Gastrocnemius medialis (tissue), 4 donors: ENCODE data around the gene SCNN1A.

Experiments used
- POLR2A ChIP-seq, 2 donors: fragments of 450-650 bp; IDR thresholded peaks; one replicate each; pipeline ENCODE4 v1.6.1; 2017; ENCODE audit warnings: antibody characterized with exemption in 2 of 2, mild to moderate bottlenecking in 2 of 2, moderate library complexity in 2 of 2
- TF ChIP-seq, protein P1 (sequence below), 5 experiments: fragments of 450-650 bp in 3 of 5; fragments of 200-600 bp in 2 of 5; sonication (generic) in 2 of 5; IDR thresholded peaks in 4 of 5; conservative IDR thresholded peaks in 1 of 5; 1 replicate in 4 of 5; 2 replicates in 1 of 5; pipeline ENCODE4 v1.5.1; 2016 to 2019; ENCODE audit warnings: antibody characterized with exemption in 5 of 5, mild to moderate bottlenecking in 3 of 5, moderate library complexity in 3 of 5

DNA sequence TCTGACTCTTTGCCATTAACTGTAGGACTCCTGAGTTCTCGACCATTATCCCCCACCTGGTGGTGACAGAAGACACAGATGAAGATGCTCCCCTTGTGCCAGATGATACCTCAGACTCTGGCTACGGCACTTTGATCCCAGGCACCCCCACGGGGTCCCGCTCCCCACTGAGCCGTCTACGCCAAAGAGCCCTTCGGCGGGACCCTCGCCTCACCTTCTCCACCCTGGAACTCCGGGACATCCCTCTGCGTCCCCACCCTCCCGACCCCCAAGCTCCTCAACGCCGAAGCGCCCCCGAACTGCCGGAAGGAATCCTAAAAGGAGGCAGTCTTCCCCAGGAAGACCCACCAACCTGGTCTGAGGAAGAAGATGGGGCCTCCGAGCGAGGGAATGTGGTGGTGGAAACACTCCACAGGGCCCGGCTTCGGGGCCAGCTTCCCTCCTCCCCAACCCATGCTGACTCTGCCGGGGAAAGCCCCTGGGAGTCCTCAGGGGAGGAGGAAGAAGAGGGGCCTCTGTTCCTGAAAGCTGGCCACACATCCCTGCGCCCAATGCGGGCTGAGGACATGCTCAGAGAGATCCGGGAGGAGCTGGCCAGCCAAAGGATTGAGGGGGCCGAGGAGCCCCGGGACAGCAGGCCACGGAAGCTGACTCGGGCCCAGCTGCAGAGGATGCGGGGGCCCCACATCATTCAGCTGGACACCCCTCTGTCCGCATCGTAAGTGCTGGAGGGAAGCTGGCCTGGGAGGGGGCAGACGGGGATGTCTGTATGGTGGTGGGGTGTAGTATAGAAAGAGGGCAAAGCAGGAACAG lies 47.9 kb downstream of the SCNN1A start:
- TF ChIP-seq, protein P1, sequence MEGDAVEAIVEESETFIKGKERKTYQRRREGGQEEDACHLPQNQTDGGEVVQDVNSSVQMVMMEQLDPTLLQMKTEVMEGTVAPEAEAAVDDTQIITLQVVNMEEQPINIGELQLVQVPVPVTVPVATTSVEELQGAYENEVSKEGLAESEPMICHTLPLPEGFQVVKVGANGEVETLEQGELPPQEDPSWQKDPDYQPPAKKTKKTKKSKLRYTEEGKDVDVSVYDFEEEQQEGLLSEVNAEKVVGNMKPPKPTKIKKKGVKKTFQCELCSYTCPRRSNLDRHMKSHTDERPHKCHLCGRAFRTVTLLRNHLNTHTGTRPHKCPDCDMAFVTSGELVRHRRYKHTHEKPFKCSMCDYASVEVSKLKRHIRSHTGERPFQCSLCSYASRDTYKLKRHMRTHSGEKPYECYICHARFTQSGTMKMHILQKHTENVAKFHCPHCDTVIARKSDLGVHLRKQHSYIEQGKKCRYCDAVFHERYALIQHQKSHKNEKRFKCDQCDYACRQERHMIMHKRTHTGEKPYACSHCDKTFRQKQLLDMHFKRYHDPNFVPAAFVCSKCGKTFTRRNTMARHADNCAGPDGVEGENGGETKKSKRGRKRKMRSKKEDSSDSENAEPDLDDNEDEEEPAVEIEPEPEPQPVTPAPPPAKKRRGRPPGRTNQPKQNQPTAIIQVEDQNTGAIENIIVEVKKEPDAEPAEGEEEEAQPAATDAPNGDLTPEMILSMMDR (IDR thresholded peaks at IDR 0.05 in 4 of 5, conservative IDR thresholded peaks at IDR 0.05 in 1 of 5), result no peak
- TF ChIP-seq POLR2A (IDR thresholded peaks at IDR 0.05), result no peak
